Colonic mucosa (tissue), 4 donors: Measurements from ENCODE around the gene SELENOO. TPM values are rescaled to one million over a fixed set of nuclear protein-coding genes. Genes with fewer than 3 reads are reported as not detected.
A peak's percentile ranks its signal among the peaks of the same experiment; 100 is the strongest.

Experiments
- DNase-seq: peaks from one replicate; pipeline ENCODE4 v3.0.0-alpha.2; 2020
- H3K27ac ChIP-seq: fragments of 200-600 bp; one replicate; pipeline ENCODE4 v1.8.0; 2021
- H3K27me3 ChIP-seq: fragments of 200-600 bp; one replicate; pipeline ENCODE4 v1.8.0; 2021
- H3K36me3 ChIP-seq: fragments of 200-600 bp; one replicate; pipeline ENCODE4 v1.8.0; 2021
- H3K4me1 ChIP-seq: fragments of 200-600 bp; one replicate; pipeline ENCODE4 v1.8.0; 2021; ENCODE audit warnings: mild to moderate bottlenecking
- H3K4me3 ChIP-seq: fragments of 200-600 bp; one replicate; pipeline ENCODE4 v1.8.0; 2021
- H3K9ac ChIP-seq, 2 donors: one replicate each; pipeline ENCODE4 v1.7.0; 2013; ENCODE audit warnings: control low read depth in 2 of 2, low read depth in 2 of 2, low read length in 2 of 2
- H3K9me3 ChIP-seq: fragments of 200-600 bp; one replicate; pipeline ENCODE4 v1.8.0; 2021
- intact Hi-C: fragments of 100-400 bp; cut with DNase I; formaldehyde crosslinking; loops from one replicate; pipeline ENCODE4 v1.14.1; 2022
- total RNA-seq, 2 donors: library from RNA; stranded (reverse); fragmentation: NEBNext Ultra II Directional in 1 of 2; extraction: Animal tissue kit (Norgen Biotek cat#: 25700) in 1 of 2; gene quantifications; one replicate each; pipeline ENCODE4 v1.2.1, GENCODE V29; 2021
- TF ChIP-seq, protein P1 (sequence below): fragments of 200-600 bp; IDR thresholded peaks from one replicate; pipeline ENCODE4 v1.8.0; 2022; ENCODE audit warnings: antibody characterized with exemption, mild to moderate bottlenecking
- donor health status: healthy.
- donor health status: DM: no; HTN: no; CAD: no.
- donor health status: DM: no; HTN: no; CAD: no.

SELENOO gene
- total RNA-seq, 2 donors from 2014 or later: 29.1 to 36.9 TPM

DNA sequence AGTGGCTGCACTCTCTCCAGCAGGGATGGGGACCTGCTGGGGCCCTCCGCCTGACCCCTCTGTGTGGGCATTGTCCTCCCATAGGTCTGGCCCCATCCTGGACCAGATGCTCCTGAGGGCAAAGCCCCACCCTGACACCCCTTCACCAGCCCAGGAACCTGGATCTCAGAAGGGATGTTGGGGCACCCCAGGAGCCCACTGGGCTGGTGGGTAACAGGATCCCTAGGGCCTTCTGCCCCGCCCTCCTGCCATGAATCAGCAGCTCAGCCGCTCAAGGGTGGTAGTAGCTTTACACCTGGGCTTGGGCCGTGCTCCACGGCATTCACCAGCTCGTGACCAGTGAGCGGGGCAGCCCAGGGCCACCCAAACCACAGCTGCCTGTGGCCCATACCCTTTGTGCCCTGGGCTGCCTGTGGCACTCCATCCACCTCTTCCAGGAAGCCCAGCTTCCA, 61.7 kb downstream of the SELENOO start:
- no peak overlapping the region for H3K4me3 ChIP-seq
- DNase-seq: no peak
- H3K4me1 ChIP-seq: no peaks in the 10 kb centered on the region
- no peak overlapping the region for H3K27ac ChIP-seq
- intact Hi-C loops: no loop called here
- TF ChIP-seq, protein P1, sequence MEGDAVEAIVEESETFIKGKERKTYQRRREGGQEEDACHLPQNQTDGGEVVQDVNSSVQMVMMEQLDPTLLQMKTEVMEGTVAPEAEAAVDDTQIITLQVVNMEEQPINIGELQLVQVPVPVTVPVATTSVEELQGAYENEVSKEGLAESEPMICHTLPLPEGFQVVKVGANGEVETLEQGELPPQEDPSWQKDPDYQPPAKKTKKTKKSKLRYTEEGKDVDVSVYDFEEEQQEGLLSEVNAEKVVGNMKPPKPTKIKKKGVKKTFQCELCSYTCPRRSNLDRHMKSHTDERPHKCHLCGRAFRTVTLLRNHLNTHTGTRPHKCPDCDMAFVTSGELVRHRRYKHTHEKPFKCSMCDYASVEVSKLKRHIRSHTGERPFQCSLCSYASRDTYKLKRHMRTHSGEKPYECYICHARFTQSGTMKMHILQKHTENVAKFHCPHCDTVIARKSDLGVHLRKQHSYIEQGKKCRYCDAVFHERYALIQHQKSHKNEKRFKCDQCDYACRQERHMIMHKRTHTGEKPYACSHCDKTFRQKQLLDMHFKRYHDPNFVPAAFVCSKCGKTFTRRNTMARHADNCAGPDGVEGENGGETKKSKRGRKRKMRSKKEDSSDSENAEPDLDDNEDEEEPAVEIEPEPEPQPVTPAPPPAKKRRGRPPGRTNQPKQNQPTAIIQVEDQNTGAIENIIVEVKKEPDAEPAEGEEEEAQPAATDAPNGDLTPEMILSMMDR: no peak
- H3K9me3 ChIP-seq: no peaks in the 10 kb centered on the region
- H3K9ac ChIP-seq: peak overlapping the region in 1 of 2 donors; percentile 50
- H3K27me3 ChIP-seq: peaks cover 24% of the 10 kb centered on the region
- no peaks in the 10 kb centered on the region for H3K36me3 ChIP-seq

DNA sequence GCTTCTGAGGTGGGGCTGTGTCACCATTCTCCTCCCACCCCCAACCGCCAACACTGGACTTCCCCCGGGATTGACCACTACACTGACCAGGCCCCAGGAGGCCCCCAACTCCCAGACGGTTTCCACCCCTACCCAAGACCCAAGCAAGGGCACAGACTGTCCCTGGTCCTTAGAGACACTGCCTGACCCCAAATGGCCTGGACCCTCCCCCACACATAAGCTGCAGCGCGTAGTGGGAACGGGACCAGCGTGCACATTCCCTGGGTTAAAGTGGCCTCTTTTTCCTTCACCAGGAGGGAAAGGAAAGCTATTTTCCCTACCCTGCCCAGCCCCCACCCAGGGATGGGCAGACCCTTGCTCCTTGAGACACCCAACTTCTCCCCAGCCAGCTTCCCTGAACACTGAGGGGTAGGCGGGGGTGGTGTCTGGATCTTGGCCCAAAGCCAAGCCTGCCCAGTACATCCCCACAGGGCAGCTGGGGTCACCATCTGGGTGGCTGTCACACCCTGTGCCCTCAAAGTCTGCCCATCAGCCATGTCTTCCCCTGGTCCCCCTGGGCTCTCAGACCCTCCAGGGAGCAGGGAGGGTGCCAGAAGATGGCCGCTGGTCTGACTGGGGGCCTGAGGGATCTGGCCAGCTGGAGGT, 62.3 kb downstream of the SELENOO start:
- Histone ChIP-seq H3K36me3 (no peaks in the 10 kb centered on the region), H3K9me3 (no peaks in the 10 kb centered on the region), H3K4me1 (no peaks in the 10 kb centered on the region), H3K9ac (no peak overlapping the region), H3K27me3 (peaks cover 24% of the 10 kb centered on the region), H3K27ac (no peak overlapping the region), H3K4me3 (no peak overlapping the region)
- TF ChIP-seq, protein P1: no peak
- intact Hi-C loops: no loop called here
- DNase-seq: no peak

DNA sequence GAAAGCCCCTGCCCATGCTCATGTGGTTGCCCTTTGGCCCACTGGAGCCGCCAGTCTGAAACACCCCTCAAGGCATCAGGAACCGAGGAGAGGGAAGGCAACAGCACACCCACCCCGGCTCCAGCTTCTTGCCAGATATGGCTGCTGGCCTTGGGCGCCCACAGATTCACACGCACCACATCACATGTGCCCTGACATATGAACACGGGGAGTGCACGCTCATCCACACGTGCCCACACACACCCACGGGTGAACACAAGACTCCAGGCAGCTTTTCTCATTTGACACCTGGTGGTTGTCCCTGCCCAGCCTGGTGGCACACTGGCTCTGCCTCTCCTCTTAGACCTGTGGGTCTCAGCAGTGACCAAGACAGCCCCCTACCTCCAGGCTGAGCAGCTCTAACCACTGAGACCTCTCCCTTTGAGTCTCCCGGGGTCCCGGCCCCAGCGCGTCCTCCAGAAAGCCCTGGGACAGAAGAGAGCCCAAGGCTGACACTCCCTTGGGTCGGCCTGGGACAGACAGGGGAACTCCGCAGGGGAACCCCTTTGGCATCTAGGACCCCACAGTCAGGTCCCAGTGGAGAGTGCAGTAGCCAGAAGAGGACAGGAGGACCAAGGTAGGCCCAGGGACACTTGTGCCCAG, 63.4 kb downstream of the SELENOO start:
- no peak overlapping the region for H3K4me3 ChIP-seq
- no peak overlapping the region for H3K9ac ChIP-seq
- H3K36me3 ChIP-seq: no peaks in the 10 kb centered on the region
- no peak overlapping the region for H3K27ac ChIP-seq
- H3K27me3 ChIP-seq: peaks cover 29% of the 10 kb centered on the region
- TF ChIP-seq, protein P1: no peak
- DNase-seq: no peak
- no peaks in the 10 kb centered on the region for H3K4me1 ChIP-seq
- H3K9me3 ChIP-seq: no peaks in the 10 kb centered on the region
- intact Hi-C loops: no loop called here

DNA sequence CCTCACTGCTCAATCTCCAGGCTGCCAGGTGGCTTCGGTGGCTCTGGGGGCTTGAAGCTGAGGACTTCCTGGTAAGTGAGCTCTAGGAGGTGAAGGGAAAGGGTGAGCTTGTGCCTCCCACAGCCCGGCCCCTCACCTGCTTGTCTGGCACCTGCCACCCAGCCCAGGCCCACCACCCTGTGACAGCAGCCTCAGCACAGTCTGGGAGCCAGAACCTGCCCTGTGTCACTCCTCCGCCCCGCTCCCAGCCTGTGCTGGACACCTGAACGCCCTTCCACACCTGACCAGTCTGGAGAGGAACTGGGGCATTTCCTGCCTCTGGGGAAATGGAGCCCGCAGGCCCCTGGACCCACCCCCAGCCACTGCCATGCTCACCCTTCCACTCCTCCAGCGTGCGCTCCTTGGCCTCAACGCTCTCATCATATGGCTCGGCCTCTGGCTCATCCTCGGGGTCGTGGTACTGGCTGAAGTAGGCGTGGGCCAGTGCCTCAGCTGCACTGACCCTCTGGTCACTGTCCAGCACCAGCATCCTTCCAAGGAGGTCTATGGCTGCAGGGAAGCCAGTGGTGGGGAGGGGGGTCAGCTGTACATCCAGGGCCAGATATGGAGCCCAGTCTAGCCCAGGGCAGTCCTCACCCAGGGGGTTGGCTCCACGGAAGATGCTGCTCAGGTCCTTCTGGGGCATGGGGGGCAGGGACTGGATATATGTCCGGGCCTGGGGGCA, 64.3 kb downstream of the SELENOO start:
- intact Hi-C loops: no loop called here
- DNase-seq: no peak
- H3K9ac ChIP-seq: no peak overlapping the region
- H3K4me3 ChIP-seq: no peak overlapping the region
- H3K36me3 ChIP-seq: no peaks in the 10 kb centered on the region
- H3K27ac ChIP-seq: no peak overlapping the region
- no peaks in the 10 kb centered on the region for H3K4me1 ChIP-seq
- TF ChIP-seq, protein P1: no peak
- H3K9me3 ChIP-seq: no peaks in the 10 kb centered on the region
- peaks cover 37% of the 10 kb centered on the region for H3K27me3 ChIP-seq

DNA sequence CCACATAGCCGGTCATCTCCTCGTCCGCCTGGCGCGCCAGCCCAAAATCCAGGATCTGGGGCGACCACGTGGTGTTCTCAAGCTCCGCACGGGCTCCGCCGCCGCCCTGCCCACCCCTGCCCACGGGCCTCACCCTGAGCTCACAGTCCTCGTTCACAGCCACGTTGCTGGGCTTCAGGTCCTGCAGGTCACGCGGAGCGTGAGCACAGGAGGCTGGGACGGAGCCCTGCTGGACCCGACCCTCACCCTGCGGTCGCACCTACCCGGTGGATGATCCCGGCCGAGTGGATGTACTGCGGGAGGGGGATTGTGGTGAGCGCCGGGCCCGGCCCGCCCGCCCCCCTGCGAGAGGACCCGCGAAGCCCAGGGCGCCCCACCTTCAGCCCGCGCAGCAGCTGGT, 66.2 kb downstream of the SELENOO start:
- no peak for DNase-seq
- H3K4me1 ChIP-seq: peaks cover 15% of the 10 kb centered on the region

More for the DNA sequence above, 66.2 kb downstream of the SELENOO start:
- no peak overlapping the region for H3K27ac ChIP-seq
- no peaks in the 10 kb centered on the region for H3K9me3 ChIP-seq
- no peak overlapping the region for H3K9ac ChIP-seq
- no peak overlapping the region for H3K4me3 ChIP-seq
- H3K36me3 ChIP-seq: no peaks in the 10 kb centered on the region
- TF ChIP-seq, protein P1: no peak
- peaks cover 41% of the 10 kb centered on the region for H3K27me3 ChIP-seq
- intact Hi-C loops: no loop called here

Other genes with a start within 250 kb of the SELENOO start
- gene PIM3, start 240.2 kb upstream of the SELENOO start, total RNA-seq: 10 to 100 TPM; 65.6 to 74.4 TPM
- under 1 TPM; 0.11 to 0.22 TPM for gene IL17REL, start 188.2 kb upstream of the SELENOO start, total RNA-seq
- gene TTLL8, start 142.7 kb upstream of the SELENOO start, total RNA-seq: not detected
- gene MLC1, start 115.6 kb upstream of the SELENOO start, total RNA-seq: not detected
- gene MOV10L1, start 111.0 kb upstream of the SELENOO start, total RNA-seq: under 1 TPM; 0.27 to 0.50 TPM
- gene PANX2, start 30.3 kb upstream of the SELENOO start, total RNA-seq: not detected
- 100 to 1,000 TPM in 1 of 2 donors, 10 to 100 TPM in 1; 43.6 to 116 TPM for gene TRABD, start 15.1 kb upstream of the SELENOO start, total RNA-seq
- 10 to 100 TPM; 19.2 to 33.4 TPM for gene TUBGCP6, start 44.0 kb downstream of the SELENOO start, total RNA-seq
- gene HDAC10, start 50.3 kb downstream of the SELENOO start, total RNA-seq: 10 to 100 TPM; 40.5 to 59.1 TPM
- 1 to 10 TPM; 2.0 to 2.6 TPM for gene MAPK12, start 60.7 kb downstream of the SELENOO start, total RNA-seq
- 1 to 10 TPM; 1.3 to 1.9 TPM for gene MAPK11, start 69.4 kb downstream of the SELENOO start, total RNA-seq
- gene PLXNB2, start 106.6 kb downstream of the SELENOO start, total RNA-seq: 100 to 1,000 TPM; 270 to 339 TPM
- gene DENND6B, start 126.0 kb downstream of the SELENOO start, total RNA-seq: 1 to 10 TPM; 2.4 to 4.0 TPM
- 10 to 100 TPM; 34.1 to 55.9 TPM for gene PPP6R2, start 142.3 kb downstream of the SELENOO start, total RNA-seq